Erythroblast (primary cell): ENCODE results near the gene MAOB.

ENCODE experiments used
- GATA1 ChIP-seq: IDR thresholded peaks from 2 replicates; pipeline ENCODE4 v1.6.1; 2011; ENCODE audit warnings: low read depth, mild to moderate bottlenecking, control low read depth, low read length, moderate library complexity
- POLR2A ChIP-seq: IDR thresholded peaks from 2 replicates; pipeline ENCODE4 v1.6.1; 2011; ENCODE audit warnings: mild to moderate bottlenecking, low read length

DNA sequence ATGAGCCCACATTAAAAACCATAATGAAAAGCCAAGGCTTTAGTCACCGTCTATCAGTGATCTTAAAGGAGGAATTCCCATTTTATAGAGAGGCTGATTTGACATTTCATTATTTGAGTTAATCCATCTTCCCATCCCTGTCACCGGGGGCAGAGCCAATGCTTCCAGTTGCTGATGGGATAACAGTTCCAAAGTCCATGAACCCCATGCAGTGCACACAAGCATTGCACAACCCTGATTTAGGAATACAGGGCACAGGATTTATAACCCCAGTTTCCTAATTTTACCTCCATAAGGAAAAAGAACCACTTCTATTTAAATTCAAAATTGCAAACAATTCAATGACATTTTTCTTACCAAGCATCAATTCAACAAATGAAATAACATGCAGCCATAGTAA, 36.5 kb downstream of the MAOB start:
- TF ChIP-seq POLR2A (no peak), GATA1 (no peak)
